ENCODE results near the gene SRSF10. TPM values are rescaled to one million over a fixed set of nuclear protein-coding genes. Genes with fewer than 3 reads are reported as not detected.

The SRSF10 gene
- total and polyA plus RNA-seq, 2 experiments from 2014 or later = 196 to 275 TPM

- TF ChIP-seq ZNF462 (CRISPR knock-in tag; IDR thresholded peaks at IDR 0.05) = no peak
- no peak for TF ChIP-seq NANOG (IDR thresholded peaks at IDR 0.05; ENCODE audit: borderline replicate concordance)
Observed at GRCh38 chr1:24010650-24011049, 30.5 kb upstream of the SRSF10 start (continued).

GRCh38 chr1:24009406-24009805 lies 29.3 kb upstream of the SRSF10 start:
- H3F3A ChIP-seq (replicated peaks; ENCODE audit: low read depth) = no peaks in the 10 kb centered on the region; the same call in 1 of the 2 replicates
- H3K9me2 ChIP-seq (ENCODE audit: insufficient read depth) = no peaks in the 10 kb centered on the region
- H3K4me2 ChIP-seq = no peak overlapping the region
- DNase-seq (ENCODE audit: low spot score) = no peak
- no peaks in the 10 kb centered on the region for H3K79me2 ChIP-seq (replicated peaks; ENCODE audit: insufficient read depth)
- Mint-ChIP-seq H3K27me3 (ENCODE audit: insufficient read depth, low read depth, poor library complexity) (no peaks in the 10 kb centered on the region), H3K9me3 (no peaks in the 10 kb centered on the region), H3K27ac (no peak overlapping the region), H3K4me1 (peaks cover 5% of the 10 kb centered on the region; the same call in 2 of the 3 replicates), H3K36me3 (ENCODE audit: low read depth) (no peaks in the 10 kb centered on the region), H3K4me3 (no peak overlapping the region)
- ATAC-seq = no peak
- no peaks in the 10 kb centered on the region for H3K36me3 ChIP-seq (ENCODE audit: insufficient read depth)
- H2AFZ ChIP-seq = no peak overlapping the region
- no peak overlapping the region for H3K4me3 ChIP-seq
- H3K27me3 ChIP-seq (ENCODE audit: insufficient read depth) = no peaks in the 10 kb centered on the region
- no peaks in the 10 kb centered on the region for H4K20me1 ChIP-seq (replicated peaks; ENCODE audit: insufficient read depth)
- H3K27ac ChIP-seq (ENCODE audit: low read depth) = no peak overlapping the region
- peaks cover 3% of the 10 kb centered on the region for H3K4me1 ChIP-seq (ENCODE audit: insufficient read depth)
- TF ChIP-seq ZNF331 (CRISPR knock-in tag; IDR thresholded peaks at IDR 0.05; ENCODE audit: low read depth) = no peak
- TF ChIP-seq ZNF462 (CRISPR knock-in tag; IDR thresholded peaks at IDR 0.05) = no peak
- TF ChIP-seq CREB1 (CRISPR knock-in tag; IDR thresholded peaks at IDR 0.05; ENCODE audit: low read depth) = no peak
- TF ChIP-seq POLR2AphosphoS5 (IDR thresholded peaks at IDR 0.05; ENCODE audit: low read depth) = no peak
- TF ChIP-seq CTCF (conservative IDR thresholded peaks at IDR 0.05; ENCODE audit: low read depth in 2 of 2) = no peak
- TF ChIP-seq NANOG (IDR thresholded peaks at IDR 0.05; ENCODE audit: borderline replicate concordance) = no peak
- no peak for TF ChIP-seq ZNF114 (CRISPR knock-in tag; IDR thresholded peaks at IDR 0.05)

Measured in GM23338 (cell line).